ENCODE data around the gene SLC7A11.

Gene SLC7A11

DNA sequence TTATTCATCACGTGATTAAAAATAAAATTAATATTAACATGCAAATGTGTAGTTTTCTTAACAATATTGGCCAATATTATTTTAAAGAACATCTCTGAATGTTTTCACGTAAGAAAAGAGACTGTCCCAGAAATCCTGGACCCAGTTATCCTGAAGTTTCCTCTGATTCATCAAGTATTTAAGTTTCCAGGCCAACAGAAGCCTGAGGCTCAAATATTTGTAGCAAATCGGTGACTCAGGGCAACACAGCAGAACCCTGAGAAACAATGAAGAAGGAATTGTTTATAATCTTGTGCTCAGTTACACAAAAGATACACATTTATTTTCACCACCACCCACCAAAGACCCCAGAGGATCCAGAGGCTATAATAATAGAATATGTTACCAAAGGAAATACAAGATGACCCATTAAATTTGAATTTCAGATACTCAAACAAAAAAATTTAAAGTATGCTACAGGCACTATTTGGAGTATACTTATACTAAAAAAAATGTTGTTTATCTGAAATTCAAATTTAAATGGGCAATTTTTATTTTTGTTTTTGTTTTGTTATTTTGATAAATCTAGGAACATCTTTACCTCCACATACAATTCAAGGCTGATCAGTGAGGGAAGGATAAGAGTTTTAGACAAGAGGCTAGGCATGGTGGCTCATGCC lies 33.9 kb upstream of the SLC7A11 start:
- DNase-seq (ENCODE audit: extremely low spot score), result no peak
- CTCF ChIA-PET, result no interaction called here
- POLR2A ChIA-PET, result no interaction called here
- TF ChIP-seq, protein P1, sequence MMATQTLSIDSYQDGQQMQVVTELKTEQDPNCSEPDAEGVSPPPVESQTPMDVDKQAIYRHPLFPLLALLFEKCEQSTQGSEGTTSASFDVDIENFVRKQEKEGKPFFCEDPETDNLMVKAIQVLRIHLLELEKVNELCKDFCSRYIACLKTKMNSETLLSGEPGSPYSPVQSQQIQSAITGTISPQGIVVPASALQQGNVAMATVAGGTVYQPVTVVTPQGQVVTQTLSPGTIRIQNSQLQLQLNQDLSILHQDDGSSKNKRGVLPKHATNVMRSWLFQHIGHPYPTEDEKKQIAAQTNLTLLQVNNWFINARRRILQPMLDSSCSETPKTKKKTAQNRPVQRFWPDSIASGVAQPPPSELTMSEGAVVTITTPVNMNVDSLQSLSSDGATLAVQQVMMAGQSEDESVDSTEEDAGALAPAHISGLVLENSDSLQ (IDR thresholded peaks at IDR 0.05), result no peak
- TF ChIP-seq L3MBTL2 (conservative IDR thresholded peaks at IDR 0.05) (no peak), NFRKB (IDR thresholded peaks at IDR 0.05) (no peak), ARNT (IDR thresholded peaks at IDR 0.05) (no peak), SP1 (IDR thresholded peaks at IDR 0.05) (no peak), ELF4 (IDR thresholded peaks at IDR 0.05) (no peak), HDGF (IDR thresholded peaks at IDR 0.05; ENCODE audit: borderline replicate concordance) (no peak), BHLHE40 (IDR thresholded peaks at IDR 0.05; ENCODE audit: borderline replicate concordance) (no peak), FOXK2 (IDR thresholded peaks at IDR 0.05) (no peak)

DNA sequence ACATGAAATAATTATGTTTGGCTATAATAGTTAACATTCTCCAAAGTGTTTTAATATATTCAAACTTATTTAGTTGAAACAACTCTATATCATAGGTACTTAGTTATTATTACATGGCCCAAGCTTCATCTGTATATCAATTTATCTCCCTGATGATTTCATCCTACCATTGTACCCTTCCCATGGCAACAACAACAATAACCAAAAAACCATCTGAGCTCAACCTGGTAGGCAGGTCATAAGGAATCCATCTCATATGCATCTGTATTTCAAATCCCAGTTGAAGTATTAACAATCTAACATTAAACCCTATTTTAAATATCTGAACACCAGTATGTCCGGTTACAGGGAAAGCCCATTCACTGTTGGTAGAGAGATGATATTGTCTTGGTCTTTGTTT lies 33.1 kb upstream of the SLC7A11 start:
- no peak for TF ChIP-seq SUZ12 (IDR thresholded peaks at IDR 0.05)
- no peak for TF ChIP-seq FOXM1 (IDR thresholded peaks at IDR 0.05; ENCODE audit: borderline replicate concordance)
- ChIA-PET POLR2A (no interaction called here), CTCF (no interaction called here)
- no peak for DNase-seq (ENCODE audit: extremely low spot score)

DNA sequence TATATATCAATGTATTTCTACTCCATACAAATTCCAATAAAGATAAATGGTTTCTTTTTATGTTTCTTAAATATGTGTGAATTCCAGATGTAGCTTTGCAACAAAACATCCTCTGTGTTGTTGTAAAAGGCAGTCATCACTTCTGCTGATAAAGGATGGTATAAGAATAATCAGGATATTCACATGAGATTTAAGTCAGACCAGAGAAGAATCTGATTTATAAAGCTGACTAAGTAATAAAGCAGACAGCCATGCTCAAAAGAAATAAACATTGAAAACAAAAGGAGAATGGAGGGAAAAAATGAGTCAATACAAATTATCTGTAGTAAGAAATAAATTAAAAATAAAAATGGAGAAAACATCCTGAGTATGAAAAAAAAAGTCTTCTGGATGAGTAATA lies 27.0 kb upstream of the SLC7A11 start:
- no peak for TF ChIP-seq BHLHE40 (IDR thresholded peaks at IDR 0.05; ENCODE audit: borderline replicate concordance)
- ChIA-PET CTCF (no interaction called here), POLR2A (no interaction called here)
- no peak for DNase-seq (ENCODE audit: extremely low spot score)

DNA sequence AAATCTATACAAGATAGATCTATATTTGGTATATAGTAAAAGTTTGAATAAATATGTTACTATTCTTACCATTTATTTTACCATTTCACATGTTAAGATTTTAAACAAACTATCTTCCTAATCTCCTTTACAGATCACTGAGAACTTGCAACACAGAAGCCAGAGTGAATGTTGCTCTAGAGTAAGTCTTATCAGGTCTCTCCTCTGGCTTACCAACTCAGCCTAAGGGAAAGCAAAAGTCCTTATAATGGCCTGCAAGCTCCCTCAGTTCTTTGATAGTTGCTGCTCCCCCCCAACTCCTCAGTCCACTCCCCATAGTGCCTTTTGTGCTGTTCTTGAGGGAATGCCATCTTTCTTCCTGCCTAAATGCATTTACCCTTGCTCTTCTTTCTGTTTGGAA lies 25.7 kb upstream of the SLC7A11 start:
- ChIA-PET CTCF (no interaction called here), POLR2A (no interaction called here)
- TF ChIP-seq ZNF384 (IDR thresholded peaks at IDR 0.05) (no peak), CTBP1 (IDR thresholded peaks at IDR 0.05; ENCODE audit: borderline replicate concordance) (no peak), SP1 (IDR thresholded peaks at IDR 0.05) (no peak), LEF1 (IDR thresholded peaks at IDR 0.05; ENCODE audit: borderline replicate concordance) (no peak)
- no peak for DNase-seq (ENCODE audit: extremely low spot score)

DNA sequence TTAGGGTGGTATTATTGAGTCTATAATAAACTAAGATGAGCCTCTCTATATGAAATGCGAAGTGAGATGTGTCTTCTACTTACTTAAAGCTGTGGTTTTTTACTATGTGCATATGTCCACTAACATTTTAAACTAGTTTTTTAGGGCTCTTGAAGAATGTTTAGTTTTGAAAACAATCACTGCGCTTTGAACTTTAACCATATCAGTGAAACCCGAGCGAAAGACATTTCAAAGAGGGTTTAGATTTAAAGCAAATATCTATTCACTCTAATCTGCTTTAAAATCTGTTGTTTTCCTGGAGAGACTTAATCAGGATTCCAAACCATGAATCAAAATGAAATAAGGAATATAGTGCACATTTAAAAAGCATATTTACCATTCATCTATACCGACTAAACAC lies 24.8 kb upstream of the SLC7A11 start:
- ChIA-PET POLR2A (no interaction called here), CTCF (no interaction called here)
- DNase-seq (ENCODE audit: extremely low spot score), result no peak

DNA sequence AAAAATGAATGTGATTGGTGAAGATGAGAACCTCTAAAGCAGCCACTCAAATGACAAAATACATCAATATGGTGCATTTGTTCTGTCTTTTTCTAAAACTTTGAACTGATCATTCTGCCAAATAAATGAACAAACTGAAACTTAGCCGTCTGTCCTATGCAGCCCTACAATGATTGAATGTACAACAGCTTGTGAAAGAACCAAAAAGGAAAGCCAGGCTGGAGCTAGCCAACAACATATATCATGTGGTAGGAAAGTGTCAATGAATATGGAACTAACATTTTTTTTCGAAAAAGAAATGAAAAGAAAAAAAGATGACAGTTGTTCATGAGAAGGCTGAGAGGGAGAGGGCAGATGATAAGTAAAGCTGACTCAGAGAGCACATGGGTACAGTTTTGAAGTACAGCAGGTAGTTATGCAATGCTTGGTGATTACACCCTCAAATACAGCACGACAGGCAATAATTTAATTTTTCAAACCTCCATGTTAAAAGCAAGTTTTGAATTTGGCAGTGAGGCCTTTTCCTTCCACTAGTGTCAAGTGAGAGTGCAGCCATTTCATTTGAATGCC lies 21.2 kb upstream of the SLC7A11 start:
- POLR2A ChIA-PET, result no interaction called here

More for the DNA sequence above, 24.8 kb upstream of the SLC7A11 start:
- no peak for TF ChIP-seq NFRKB (IDR thresholded peaks at IDR 0.05)
- no peak for TF ChIP-seq ZNF384 (IDR thresholded peaks at IDR 0.05)
- no peak for TF ChIP-seq FOXA1 (IDR thresholded peaks at IDR 0.05)
- TF ChIP-seq LEF1 (IDR thresholded peaks at IDR 0.05; ENCODE audit: borderline replicate concordance), result no peak
- no peak for TF ChIP-seq FOXK2 (IDR thresholded peaks at IDR 0.05)

DNA sequence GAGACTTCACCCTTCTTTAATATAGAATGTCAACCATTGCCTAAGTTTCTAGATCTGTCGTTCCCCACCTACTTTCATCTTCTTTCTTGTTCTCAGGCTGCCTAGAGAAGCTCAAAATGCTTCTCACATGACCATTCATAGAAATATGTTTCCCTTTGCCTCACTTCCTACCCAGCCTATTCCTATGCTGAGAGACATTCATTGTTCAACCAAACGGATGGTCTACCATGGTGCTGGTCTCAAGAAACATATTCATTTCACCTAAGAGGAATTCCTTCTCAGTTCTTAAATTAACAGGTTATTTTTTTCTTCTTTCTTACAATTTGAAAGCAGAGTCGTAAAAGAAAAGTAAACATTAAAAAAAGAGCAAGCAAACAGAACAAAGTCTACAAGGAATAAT lies 20.3 kb upstream of the SLC7A11 start:
- CTCF ChIA-PET, result no interaction called here
- no peak for DNase-seq (ENCODE audit: extremely low spot score)
- TF ChIP-seq, protein P1 (IDR thresholded peaks at IDR 0.05), result no peak
- no peak for TF ChIP-seq TARDBP (IDR thresholded peaks at IDR 0.05)
- TF ChIP-seq ARNT (IDR thresholded peaks at IDR 0.05), result no peak
- no peak for TF ChIP-seq FOXM1 (IDR thresholded peaks at IDR 0.05; ENCODE audit: borderline replicate concordance)
- no peak for TF ChIP-seq LEF1 (IDR thresholded peaks at IDR 0.05; ENCODE audit: borderline replicate concordance)
- TF ChIP-seq HDGF (IDR thresholded peaks at IDR 0.05; ENCODE audit: borderline replicate concordance), result no peak
- TF ChIP-seq ZNF384 (IDR thresholded peaks at IDR 0.05), result no peak
- TF ChIP-seq CTBP1 (IDR thresholded peaks at IDR 0.05; ENCODE audit: borderline replicate concordance), result no peak
- TF ChIP-seq BHLHE40 (IDR thresholded peaks at IDR 0.05; ENCODE audit: borderline replicate concordance), result no peak
- no peak for TF ChIP-seq FOXA1 (IDR thresholded peaks at IDR 0.05)
- TF ChIP-seq L3MBTL2 (conservative IDR thresholded peaks at IDR 0.05), result no peak
- no peak for TF ChIP-seq FOXK2 (IDR thresholded peaks at IDR 0.05)
- TF ChIP-seq SP1 (IDR thresholded peaks at IDR 0.05), result no peak
- TF ChIP-seq SUZ12 (IDR thresholded peaks at IDR 0.05), result no peak
- no peak for TF ChIP-seq ELF4 (IDR thresholded peaks at IDR 0.05)
- POLR2A ChIA-PET, result no interaction called here

More for the DNA sequence above, 21.2 kb upstream of the SLC7A11 start:
- CTCF ChIA-PET, result no interaction called here
- no peak for DNase-seq (ENCODE audit: extremely low spot score)
- TF ChIP-seq, protein P1 (IDR thresholded peaks at IDR 0.05), result no peak
- TF ChIP-seq TARDBP (IDR thresholded peaks at IDR 0.05), result no peak
- no peak for TF ChIP-seq L3MBTL2 (conservative IDR thresholded peaks at IDR 0.05)
- no peak for TF ChIP-seq ZNF384 (IDR thresholded peaks at IDR 0.05)
- no peak for TF ChIP-seq HDGF (IDR thresholded peaks at IDR 0.05; ENCODE audit: borderline replicate concordance)
- TF ChIP-seq FOXA1 (IDR thresholded peaks at IDR 0.05), result no peak
- no peak for TF ChIP-seq LEF1 (IDR thresholded peaks at IDR 0.05; ENCODE audit: borderline replicate concordance)
- TF ChIP-seq FOXK2 (IDR thresholded peaks at IDR 0.05), result no peak
- TF ChIP-seq SP1 (IDR thresholded peaks at IDR 0.05), result no peak
